Measurements from ENCODE around the gene COQ8A.
"Not testable (repeated sequence)": the region's sequence is repeated elsewhere in the genome, so short reads cannot be mapped to it uniquely, and the experiment has no call there.

- TF ChIP-seq CTCF (IDR thresholded peaks at IDR 0.05; ENCODE audit: low read depth, low read length, poor library complexity, severe bottlenecking); EZH2phosphoT487 (IDR thresholded peaks at IDR 0.05; ENCODE audit: borderline replicate concordance, low read length): not testable (repeated sequence)
Measured at GRCh38 chr1:226955857-226956256, 15.8 kb downstream of the COQ8A start.

Measured in DOHH2 (cell line).